Measurements from ENCODE around the gene TBC1D10B.

The TBC1D10B gene

GRCh38 chr16:30374538-30374937 lies 4.2 kb upstream of the TBC1D10B start, which contains the start of gene MYL11:
TSS of gene MYL11 (plus strand) at chr16:30374802. CDS start at chr16:30374858, 56 bp downstream.
- DNase-seq (ENCODE audit: low read depth) = no peak

DNA sequence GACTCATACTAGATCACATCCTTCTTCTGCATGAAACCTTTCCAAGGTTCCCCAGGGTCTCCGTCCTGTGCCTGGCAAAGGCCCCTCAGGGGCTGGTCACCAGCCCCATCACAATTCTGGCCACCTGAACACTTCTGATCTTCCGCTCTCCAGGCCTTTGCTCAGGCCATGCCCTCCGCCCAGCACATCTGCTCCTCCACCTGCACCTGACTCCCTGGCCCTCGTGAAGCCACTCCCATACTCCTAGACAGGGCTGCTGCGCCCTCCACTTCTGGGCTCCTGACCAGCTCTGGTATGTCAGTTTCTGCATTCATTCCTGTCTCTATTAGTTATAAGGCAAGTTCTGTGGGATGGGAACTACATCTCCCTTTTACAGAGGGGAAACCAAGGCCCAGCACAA lies 2.4 kb upstream of the TBC1D10B start:
- DNase-seq (ENCODE audit: low read depth) = no peak

- DNase-seq (ENCODE audit: low read depth) = no peak
Measured at GRCh38 chr16:30372038-30372712, 1.9 kb upstream of the TBC1D10B start.

- DNase-seq (ENCODE audit: low read depth) = no peak
Measured at GRCh38 chr16:30371248-30371816, 1.0 kb upstream of the TBC1D10B start.

DNA sequence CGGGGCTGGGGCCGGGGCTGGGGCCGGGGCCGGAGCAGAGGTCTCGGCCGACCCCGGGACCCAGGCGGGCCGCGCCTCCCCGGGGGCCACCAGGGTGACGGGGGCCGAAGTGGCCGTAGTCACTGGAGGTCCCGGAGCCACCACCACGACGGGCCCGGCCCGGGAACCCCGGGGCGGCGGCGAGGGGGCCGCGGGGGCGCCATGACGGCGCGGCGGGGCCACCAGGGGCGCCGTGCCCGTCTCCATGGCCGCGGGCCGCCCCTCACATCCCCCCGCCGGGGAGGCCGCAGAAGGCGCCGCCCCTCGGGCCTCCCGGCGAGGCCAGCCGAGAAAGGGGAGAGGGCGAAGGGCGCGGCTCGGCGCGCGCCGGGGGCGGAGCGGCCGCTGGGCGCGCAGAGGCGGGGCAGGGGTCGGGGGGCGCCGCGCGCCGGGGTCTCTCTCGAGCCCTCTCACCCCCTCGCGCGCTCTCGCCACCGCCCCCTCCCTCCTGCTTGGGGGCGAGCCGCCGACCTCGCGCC lies 297 bp downstream of the TBC1D10B start:
- no peak for DNase-seq (ENCODE audit: low read depth)

GRCh38 chr16:30369091-30369937 lies 980 bp downstream of the TBC1D10B start:
- DNase-seq (ENCODE audit: low read depth) = no peak

- DNase-seq (ENCODE audit: low read depth) = no peak
Measured at GRCh38 chr16:30368792-30369090, 1.6 kb downstream of the TBC1D10B start.

DNA sequence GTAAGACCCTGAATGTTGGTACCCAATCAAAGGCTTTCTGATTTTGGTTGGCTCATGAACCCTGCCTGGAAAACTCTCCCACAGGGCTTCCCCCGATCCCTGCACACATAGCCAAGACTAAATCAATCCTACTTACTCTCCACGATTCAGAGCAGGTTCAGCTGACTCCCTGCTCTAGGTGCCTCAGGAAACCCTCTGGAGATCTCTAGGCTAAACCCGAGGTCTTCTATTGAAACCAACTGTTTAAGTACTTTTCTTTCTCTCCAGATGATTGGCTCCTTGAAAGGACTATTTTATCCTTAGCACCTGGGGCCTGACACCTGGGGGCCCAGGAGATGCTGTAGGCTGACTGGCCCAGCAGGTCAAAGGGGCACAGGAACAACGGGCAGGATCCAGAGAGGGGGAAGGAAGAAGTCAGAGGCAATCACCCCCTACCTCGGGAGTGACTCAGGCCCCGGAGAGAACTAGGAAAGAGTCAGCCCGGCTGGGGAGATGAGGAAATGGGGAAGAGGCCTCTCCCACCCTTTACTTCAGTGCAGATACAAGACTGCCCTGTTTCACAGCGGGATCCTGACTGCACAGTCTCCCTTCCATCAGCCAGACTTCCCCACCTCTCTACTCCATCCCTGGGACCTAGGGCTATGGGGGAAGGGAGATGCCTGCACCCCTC lies 2.0 kb downstream of the TBC1D10B start:
- no peak for DNase-seq (ENCODE audit: low read depth)

DNA sequence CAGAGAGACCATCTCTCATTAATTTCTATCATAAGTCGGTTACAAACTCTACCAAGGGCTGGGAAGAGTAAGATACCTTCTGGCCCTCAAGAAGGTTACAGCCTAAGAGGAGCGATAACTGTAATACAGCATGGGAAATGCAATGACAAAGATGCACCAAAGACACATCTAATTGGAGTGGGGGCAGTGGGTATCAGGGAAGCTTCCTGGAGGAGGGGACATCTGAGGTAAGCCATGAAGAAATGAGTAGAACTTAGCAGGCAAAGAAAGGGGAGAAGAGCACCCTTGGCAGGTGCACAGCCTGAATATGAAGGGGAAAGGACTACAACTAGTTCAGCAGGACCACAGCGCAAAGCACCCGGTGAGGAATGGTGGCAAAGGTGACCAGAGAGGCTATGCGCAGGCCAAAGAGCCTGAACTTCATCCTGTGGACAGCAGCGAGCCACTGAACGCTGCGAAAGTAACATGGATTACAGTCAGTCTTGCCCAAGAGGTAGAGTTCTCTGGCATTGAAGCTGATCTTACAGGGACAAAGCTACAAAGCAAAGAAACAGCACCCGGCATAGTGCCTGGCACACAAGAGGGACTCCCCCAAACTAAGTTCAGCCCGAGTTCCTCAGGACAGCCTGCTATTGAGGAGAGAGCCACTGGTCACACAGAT lies 2.8 kb downstream of the TBC1D10B start:
- no peak for DNase-seq (ENCODE audit: low read depth)

- no peak for DNase-seq (ENCODE audit: low read depth)
Measured at GRCh38 chr16:30366511-30366910, 3.8 kb downstream of the TBC1D10B start.

DNA sequence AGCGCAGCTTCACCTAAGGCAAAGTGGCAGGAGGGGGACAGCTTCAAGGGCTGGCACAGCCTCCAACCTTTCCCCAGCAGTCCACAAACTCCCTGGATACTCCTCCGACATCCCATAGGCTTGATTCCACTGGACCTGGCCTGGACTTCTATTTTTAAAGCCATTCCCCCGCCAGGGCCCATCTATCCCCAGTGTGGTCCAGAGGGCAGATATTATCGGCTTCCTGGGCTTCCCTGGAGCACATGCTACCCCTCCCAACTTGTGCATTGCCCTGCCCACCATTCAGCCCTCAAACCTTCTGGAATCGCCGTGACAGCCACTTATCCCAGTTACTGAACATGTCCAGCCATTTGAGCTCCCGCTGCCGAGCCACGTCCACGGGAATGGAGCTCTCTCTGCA lies 5.1 kb downstream of the TBC1D10B start:
- DNase-seq (ENCODE audit: low read depth) = no peak

DNA sequence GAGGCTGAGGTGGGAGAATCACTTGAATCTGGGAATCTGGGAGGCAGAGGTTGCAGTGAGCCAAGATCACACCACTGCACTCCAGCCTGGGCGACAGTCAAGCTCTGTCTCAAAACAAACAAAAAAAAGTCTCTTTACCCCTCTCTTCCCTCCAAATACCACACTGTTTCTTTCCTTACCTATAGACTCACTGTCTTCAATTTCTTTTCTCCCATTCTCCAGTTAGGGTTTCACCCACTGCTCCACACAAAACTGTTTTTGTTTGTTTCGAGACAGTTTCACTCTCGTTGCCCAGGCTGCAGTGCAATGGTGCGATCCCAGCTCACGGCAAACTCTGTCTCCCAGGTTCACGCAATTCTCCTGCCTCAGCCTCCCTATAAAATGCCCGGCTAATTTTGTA lies 9.1 kb downstream of the TBC1D10B start:
- no peak for DNase-seq (ENCODE audit: low read depth)

DNA sequence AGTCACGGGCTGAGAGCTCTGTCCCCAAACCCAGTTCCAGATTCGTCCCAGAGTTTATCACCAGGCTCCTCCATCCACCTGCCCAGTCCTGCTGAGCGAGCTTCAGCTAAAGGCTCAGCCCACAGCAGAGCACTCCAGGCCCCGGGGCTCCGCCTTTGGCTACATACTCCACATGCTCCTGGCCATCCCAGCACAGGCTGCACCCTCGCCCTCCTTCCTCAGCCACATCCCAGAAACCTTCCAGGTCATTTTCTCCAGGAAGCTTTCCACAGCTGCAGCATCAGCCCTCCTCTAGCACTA lies 10.5 kb downstream of the TBC1D10B start:
- DNase-seq (ENCODE audit: low read depth) = no peak

DNA sequence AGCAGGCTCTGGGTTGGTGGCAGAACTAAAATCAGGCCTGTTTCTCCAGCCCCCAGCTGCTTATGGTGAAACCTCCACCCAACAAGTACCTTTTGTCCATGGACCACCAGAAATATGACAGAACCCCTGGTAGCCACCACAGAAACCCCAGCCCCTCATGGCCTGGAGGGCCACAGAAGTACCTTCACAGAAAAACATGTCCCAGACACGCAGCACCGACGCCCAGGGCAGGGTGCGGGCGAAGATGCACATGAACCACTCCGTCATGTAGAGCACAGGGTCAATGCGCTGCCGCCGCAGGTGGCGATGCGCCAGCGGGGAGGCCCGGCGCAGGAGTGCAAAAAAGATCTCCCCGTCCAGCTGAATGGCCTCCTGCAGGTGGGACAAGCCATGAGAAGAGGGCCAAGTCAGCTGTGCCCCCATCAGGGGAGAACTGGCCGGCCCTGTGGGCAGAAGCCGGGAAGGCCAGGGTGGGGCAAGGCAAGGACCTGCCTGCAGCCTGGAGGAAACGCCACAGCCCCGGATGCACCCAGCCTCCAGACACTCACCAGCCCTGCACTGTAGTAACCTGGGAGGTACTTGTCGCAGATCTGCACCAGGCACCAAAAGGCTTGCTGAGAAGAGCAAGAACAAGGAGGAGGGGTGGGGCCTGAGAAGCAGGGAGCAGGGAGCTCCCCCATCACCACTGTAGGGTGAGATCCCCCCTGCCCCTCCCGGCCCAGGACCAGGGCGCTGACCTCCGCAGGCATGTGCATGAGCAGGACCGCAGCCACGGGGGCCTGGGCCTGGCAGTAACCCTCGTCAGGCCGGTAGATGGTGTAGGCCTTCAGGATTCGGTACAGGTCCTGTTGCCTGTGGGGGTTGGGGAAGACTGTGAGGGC lies 11.1 kb downstream of the TBC1D10B start:
- no peak for DNase-seq (ENCODE audit: low read depth)

- DNase-seq (ENCODE audit: low read depth) = no peak
Measured at GRCh38 chr16:30358577-30358936, 11.7 kb downstream of the TBC1D10B start.

GRCh38 chr16:30357715-30358576 lies 12.3 kb downstream of the TBC1D10B start:
- no peak for DNase-seq (ENCODE audit: low read depth)

- no peak for DNase-seq (ENCODE audit: low read depth)
Measured at GRCh38 chr16:30357085-30357714, 13.1 kb downstream of the TBC1D10B start.

DNA sequence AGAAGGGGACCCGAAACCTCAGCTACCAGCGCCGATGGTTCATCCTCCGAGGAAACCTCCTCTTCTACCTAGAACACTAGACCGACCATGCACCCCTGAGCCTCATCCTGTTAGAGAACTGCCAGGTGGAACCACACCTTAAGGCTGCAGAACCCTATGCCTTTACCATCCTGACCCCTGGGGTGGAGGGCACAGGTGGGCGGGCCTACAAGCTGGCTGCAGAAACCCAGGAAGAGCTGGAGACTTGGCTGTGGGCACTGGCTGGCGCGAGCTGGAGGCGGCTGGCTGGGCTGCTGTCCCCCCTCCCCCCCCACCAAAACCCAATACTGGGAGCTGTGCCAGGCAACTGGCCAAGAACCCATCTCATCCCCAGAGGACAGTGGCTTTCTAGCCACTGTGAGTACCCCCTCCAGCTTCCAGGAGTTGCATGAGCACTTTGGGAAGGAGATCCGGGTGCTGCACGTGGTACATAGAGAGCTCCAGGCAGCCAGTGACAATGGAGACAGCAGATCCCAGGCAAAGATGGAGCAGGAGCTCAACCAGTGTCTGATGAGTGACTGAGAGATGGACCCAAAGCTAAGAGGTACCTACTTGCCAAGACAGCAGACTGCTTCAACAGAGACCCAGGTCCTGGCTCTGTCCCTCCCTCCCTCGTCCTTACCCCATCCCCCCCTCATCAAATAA lies 13.8 kb downstream of the TBC1D10B start:
- DNase-seq (ENCODE audit: low read depth) = no peak

DNA sequence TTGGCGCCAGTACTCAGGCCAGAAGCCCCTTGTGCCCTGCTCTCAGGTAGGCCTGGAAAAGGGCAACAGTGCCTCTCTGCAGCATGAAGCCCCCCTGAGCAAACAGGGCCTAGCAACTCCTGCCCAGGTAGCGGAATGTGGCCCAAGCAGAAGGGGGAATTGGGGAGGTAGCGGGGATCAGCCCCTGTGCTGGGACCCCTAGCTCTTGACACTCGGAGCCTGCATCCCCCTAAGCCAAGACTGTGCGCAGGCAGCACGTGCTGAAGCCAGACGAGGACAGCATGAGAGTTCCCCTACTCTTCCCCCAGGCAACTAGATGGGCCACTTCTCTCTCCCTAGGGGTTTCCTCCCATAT lies 14.4 kb downstream of the TBC1D10B start:
- DNase-seq (ENCODE audit: low read depth) = no peak

All from stimulated activated CD8-positive, alpha-beta memory T cell treated with anti-CD3 and anti-CD28 coated beads, Interleukin-15, amount 100 ng/mL, for 24 hours (primary cell).